GM18526 (cell line): ENCODE measurements around the gene PGLYRP4.

Experiments used
- POLR2A ChIP-seq: IDR thresholded peaks from 3 replicates; pipeline ENCODE4 v1.6.1; 2011; ENCODE audit not compliant: insufficient read length; ENCODE audit errors: extremely low read depth

PGLYRP4 gene

GRCh38 chr1:153389401-153389800, 40.8 kb upstream of the PGLYRP4 start:
- TF ChIP-seq POLR2A = no peak

- no peak for TF ChIP-seq POLR2A
Observed at GRCh38 chr1:153387785-153388184, 39.1 kb upstream of the PGLYRP4 start.

GRCh38 chr1:153387001-153387400, 38.4 kb upstream of the PGLYRP4 start:
- TF ChIP-seq POLR2A = no peak

GRCh38 chr1:153386500-153386901, 37.9 kb upstream of the PGLYRP4 start:
- TF ChIP-seq POLR2A = no peak

GRCh38 chr1:153384958-153385580, 36.4 kb upstream of the PGLYRP4 start:
- TF ChIP-seq POLR2A = no peak

- TF ChIP-seq POLR2A = no peak
Observed at GRCh38 chr1:153380711-153381110, 32.1 kb upstream of the PGLYRP4 start.

GRCh38 chr1:153379591-153379990, 30.9 kb upstream of the PGLYRP4 start:
- no peak for TF ChIP-seq POLR2A

GRCh38 chr1:153375511-153375910, 26.9 kb upstream of the PGLYRP4 start, which contains the start of gene S100A12:
Gene S100A12, minus strand, starts transcription at chr1:153375621. Its CDS starts 1,029 bp downstream, at chr1:153374592.
- no peak for TF ChIP-seq POLR2A

- no peak for TF ChIP-seq POLR2A
Observed at GRCh38 chr1:153374071-153374470, 25.4 kb upstream of the PGLYRP4 start.

- TF ChIP-seq POLR2A = no peak
Observed at GRCh38 chr1:153372571-153372970, 23.9 kb upstream of the PGLYRP4 start.

GRCh38 chr1:153371231-153371630, 22.6 kb upstream of the PGLYRP4 start:
- no peak for TF ChIP-seq POLR2A

GRCh38 chr1:153370146-153370545, 21.5 kb upstream of the PGLYRP4 start:
- no peak for TF ChIP-seq POLR2A

GRCh38 chr1:153368495-153368894, 19.9 kb upstream of the PGLYRP4 start:
- no peak for TF ChIP-seq POLR2A

GRCh38 chr1:153367090-153367489, 18.4 kb upstream of the PGLYRP4 start:
- TF ChIP-seq POLR2A = no peak

GRCh38 chr1:153366261-153366660, 17.6 kb upstream of the PGLYRP4 start:
- no peak for TF ChIP-seq POLR2A

GRCh38 chr1:153365696-153366095, 17.1 kb upstream of the PGLYRP4 start:
- TF ChIP-seq POLR2A = no peak

- TF ChIP-seq POLR2A = no peak
Observed at GRCh38 chr1:153364766-153365666, 16.4 kb upstream of the PGLYRP4 start.

- no peak for TF ChIP-seq POLR2A
Observed at GRCh38 chr1:153364156-153364555, 15.5 kb upstream of the PGLYRP4 start.
